Inflammatory macrophage treated with lipopolysaccharide for 1 hour (primary cell): ENCODE results near the gene DAAM1.

Experiments used
- DNase-seq, 2 donors: peaks; one replicate each; pipeline ENCODE4 v3.0.0-alpha.2; 2020 to 2022

Gene DAAM1

GRCh38 chr14:59188461-59189090 is at the start of gene DAAM1:
Gene DAAM1 (plus strand): TSS chr14:59188667. CDS start chr14:59263478, 74,811 bp downstream.
- DNase-seq = peak; percentile 96 to 98

GRCh38 chr14:59139324-59139723 is 49.1 kb upstream of the DAAM1 start:
- DNase-seq = no peak

- no peak for DNase-seq
Measured at GRCh38 chr14:59140106-59140843, 48.2 kb upstream of the DAAM1 start.

- DNase-seq = no peak
Measured at GRCh38 chr14:59146484-59146883, 42.0 kb upstream of the DAAM1 start.

GRCh38 chr14:59147007-59147406 is 41.5 kb upstream of the DAAM1 start:
- no peak for DNase-seq

GRCh38 chr14:59148334-59148900 is 40.0 kb upstream of the DAAM1 start:
- no peak for DNase-seq

- peak; percentile 41 to 61 for DNase-seq
Measured at GRCh38 chr14:59150990-59151389, 37.5 kb upstream of the DAAM1 start.

- no peak for DNase-seq
Measured at GRCh38 chr14:59154373-59154772, 34.1 kb upstream of the DAAM1 start.

GRCh38 chr14:59155886-59156285 is 32.6 kb upstream of the DAAM1 start:
- no peak for DNase-seq

GRCh38 chr14:59159169-59159568 is 29.3 kb upstream of the DAAM1 start:
- DNase-seq = no peak

GRCh38 chr14:59160506-59160905 is 28.0 kb upstream of the DAAM1 start:
- DNase-seq = no peak

- DNase-seq = peak; percentile 47 to 72
Measured at GRCh38 chr14:59161561-59162175, 26.8 kb upstream of the DAAM1 start.

- DNase-seq = no peak
Measured at GRCh38 chr14:59166258-59166657, 22.2 kb upstream of the DAAM1 start.

GRCh38 chr14:59175404-59175803 is 13.1 kb upstream of the DAAM1 start:
- DNase-seq = no peak

GRCh38 chr14:59176765-59177164 is 11.7 kb upstream of the DAAM1 start:
- no peak for DNase-seq

GRCh38 chr14:59177262-59177661 is 11.2 kb upstream of the DAAM1 start:
- no peak for DNase-seq

- DNase-seq = no peak
Measured at GRCh38 chr14:59181791-59182190, 6.7 kb upstream of the DAAM1 start.

GRCh38 chr14:59182641-59183040 is 5.8 kb upstream of the DAAM1 start:
- no peak for DNase-seq

- no peak for DNase-seq
Measured at GRCh38 chr14:59183150-59183549, 5.3 kb upstream of the DAAM1 start.

GRCh38 chr14:59184396-59184795 is 4.1 kb upstream of the DAAM1 start:
- no peak for DNase-seq

GRCh38 chr14:59185676-59186075 is 2.8 kb upstream of the DAAM1 start:
- DNase-seq = no peak

GRCh38 chr14:59186306-59186705 is 2.2 kb upstream of the DAAM1 start:
- DNase-seq = no peak

GRCh38 chr14:59187118-59187517 is 1.3 kb upstream of the DAAM1 start:
- no peak for DNase-seq
